PC-3 (cell line): ENCODE measurements around the gene KCNJ15. TPM values are rescaled to one million over a fixed set of nuclear protein-coding genes. Genes with fewer than 3 reads are reported as not detected.

Source experiments
- ATAC-seq: fragments of 200-7000 bp; cut with Tn5 transposase; 2 replicates; pipeline ENCODE4 v1.9.1; 2020; ENCODE audit warnings: mild to moderate bottlenecking, moderate library complexity
- BruUV-seq: library from RNA; stranded (reverse); fragments of 400-500 nt; replicated peaks from 2 replicates; lab custom pipeline; 2021; lab: Mats Ljungman, UMichigan
- CTCF ChIA-PET: fragments of 300-600 bp; sonication (Branson Sonifier 250); formaldehyde crosslinking; loops from one replicate; lab custom pipeline; 2022; ENCODE audit warnings: antibody characterized with exemption; lab: Charles Lee
- POLR2A ChIA-PET: fragments of 300-600 bp; sonication (Branson Sonifier 250); formaldehyde crosslinking; loops from one replicate; lab custom pipeline; 2022; ENCODE audit warnings: antibody characterized with exemption; ENCODE audit not compliant: unreplicated experiment; lab: Charles Lee
- DNase-seq: peaks from one replicate; pipeline ENCODE4 v3.0.0-alpha.2; 2015
- H2AFZ ChIP-seq: fragments of 300-600 bp; sonication (generic); 2 replicates; pipeline ENCODE4 v1.6.0; 2016; ENCODE audit warnings: antibody characterized with exemption, low read length
- H3F3A ChIP-seq: fragments of 300-600 bp; sonication (generic); one replicate; pipeline ENCODE4 v1.6.0; 2017; ENCODE audit warnings: antibody characterized with exemption, low read length, control low read depth, mild to moderate bottlenecking; ENCODE audit not compliant: unreplicated experiment
- H3K27ac ChIP-seq: fragments of 300-600 bp; sonication (generic); 2 replicates; pipeline ENCODE4 v1.5.1; 2016; ENCODE audit warnings: mild to moderate bottlenecking, low read length
- H3K27me3 ChIP-seq: fragments of 300-600 bp; sonication (generic); 2 replicates; pipeline ENCODE4 v1.6.1; 2016; ENCODE audit warnings: low read length, mixed read lengths
- H3K36me3 ChIP-seq: fragments of 300-600 bp; sonication (generic); 2 replicates; pipeline ENCODE4 v1.6.1; 2016; ENCODE audit warnings: low read depth, mixed run types, low read length, mixed read lengths
- H3K4me1 ChIP-seq: fragments of 300-600 bp; sonication (generic); 2 replicates; pipeline ENCODE4 v1.5.1; 2016; ENCODE audit warnings: low read length; ENCODE audit not compliant: insufficient read depth
- H3K4me2 ChIP-seq: fragments of 300-600 bp; sonication (generic); 2 replicates; pipeline ENCODE4 v1.6.0; 2016; ENCODE audit warnings: low read length
- H3K4me3 ChIP-seq: fragments of 300-600 bp; sonication (generic); 2 replicates; pipeline ENCODE4 v1.5.1; 2016; ENCODE audit warnings: mild to moderate bottlenecking, low read length, mixed read lengths
- H3K79me2 ChIP-seq: fragments of 300-600 bp; sonication (generic); 2 replicates; pipeline ENCODE4 v1.6.1; 2017; ENCODE audit warnings: low read length, mixed read lengths
- H3K9ac ChIP-seq: fragments of 300-600 bp; sonication (generic); 2 replicates; pipeline ENCODE4 v1.6.0; 2016; ENCODE audit warnings: mild to moderate bottlenecking, low read length
- H3K9me2 ChIP-seq: fragments of 300-600 bp; sonication (generic); replicated peaks from 2 replicates; pipeline ENCODE4 v1.6.1; 2016; ENCODE audit warnings: mixed run types, low read length, mixed read lengths
- H3K9me3 ChIP-seq: fragments of 300-600 bp; sonication (generic); 2 replicates; pipeline ENCODE4 v1.6.1; 2016; ENCODE audit warnings: low read length, mixed read lengths
- H4K20me1 ChIP-seq: fragments of 300-600 bp; sonication (generic); 2 replicates; pipeline ENCODE4 v1.6.1; 2016; ENCODE audit warnings: low read length, mixed read lengths
- EZH2 ChIP-seq: fragments of 300-600 bp; sonication (generic); IDR thresholded peaks from one replicate; pipeline ENCODE4 v1.6.1; 2017; ENCODE audit warnings: antibody characterized with exemption, mild to moderate bottlenecking, low read length; ENCODE audit not compliant: unreplicated experiment
- EZH2phosphoT487 ChIP-seq: fragments of 300-600 bp; sonication (generic); IDR thresholded peaks from 2 replicates; pipeline ENCODE4 v1.6.1; 2018; ENCODE audit warnings: mild to moderate bottlenecking, antibody characterized with exemption, low read length, borderline replicate concordance
- intact Hi-C: fragments of 100-400 bp; cut with micrococcal nuclease; formaldehyde crosslinking; loops from 2 replicates; pipeline ENCODE4 v1.9.0; 2023
- total RNA-seq: library from RNA; depleted of rRNA; stranded (reverse); fragments of >200 nt; gene quantifications from 2 replicates; pipeline ENCODE4 v1.2.3, GENCODE V29; 2014
- TF ChIP-seq, protein P1 (sequence below): fragments of 300-600 bp; sonication (generic); conservative IDR thresholded peaks from 2 replicates; pipeline ENCODE4 v1.5.1; 2017; ENCODE audit warnings: antibody characterized with exemption, low read depth, mild to moderate bottlenecking, low read length

The KCNJ15 gene
- total RNA-seq, 1 experiment from 2014 or later, result 0.26 TPM

DNA sequence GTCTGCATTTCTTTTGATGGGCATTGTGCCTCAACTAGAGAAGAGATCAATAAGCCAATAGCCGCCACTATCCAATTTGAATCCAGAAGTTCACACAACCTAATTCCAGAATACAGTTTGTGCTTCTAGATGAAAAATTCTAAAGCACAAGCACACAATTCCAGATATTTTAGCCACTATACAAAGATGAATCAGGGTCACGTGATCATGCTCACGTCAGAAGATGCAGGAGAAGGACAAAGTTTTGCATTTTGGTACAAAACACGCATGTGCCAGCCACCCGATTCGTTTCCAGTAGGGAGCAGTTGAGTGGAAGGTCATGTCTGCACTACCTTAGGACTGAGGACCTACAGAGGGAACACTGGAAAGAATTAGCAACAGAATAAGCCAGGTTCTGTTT lies 3.6 kb downstream of the KCNJ15 start:
- H2AFZ ChIP-seq, result no peak overlapping the region
- no TSS peak for BruUV-seq
- H3K36me3 ChIP-seq, result no peaks in the 10 kb centered on the region
- intact Hi-C loops, result no loop called here
- DNase-seq (no peak), ATAC-seq (no peak)
- H3K9ac ChIP-seq, result no peak overlapping the region
- H3K4me2 ChIP-seq, result no peak overlapping the region
- H3K4me1 ChIP-seq, result peaks cover 14% of the 10 kb centered on the region
- ChIA-PET CTCF (no interaction called here), POLR2A (no interaction called here)
- no peak overlapping the region for H3K4me3 ChIP-seq
- H3K27me3 ChIP-seq, result no peaks in the 10 kb centered on the region
- no peaks in the 10 kb centered on the region for H3K9me2 ChIP-seq
- no peaks in the 10 kb centered on the region for H4K20me1 ChIP-seq
- H3F3A ChIP-seq, result no peaks in the 10 kb centered on the region
- H3K79me2 ChIP-seq, result no peaks in the 10 kb centered on the region
- no peak overlapping the region for H3K27ac ChIP-seq
- TF ChIP-seq, protein P1, sequence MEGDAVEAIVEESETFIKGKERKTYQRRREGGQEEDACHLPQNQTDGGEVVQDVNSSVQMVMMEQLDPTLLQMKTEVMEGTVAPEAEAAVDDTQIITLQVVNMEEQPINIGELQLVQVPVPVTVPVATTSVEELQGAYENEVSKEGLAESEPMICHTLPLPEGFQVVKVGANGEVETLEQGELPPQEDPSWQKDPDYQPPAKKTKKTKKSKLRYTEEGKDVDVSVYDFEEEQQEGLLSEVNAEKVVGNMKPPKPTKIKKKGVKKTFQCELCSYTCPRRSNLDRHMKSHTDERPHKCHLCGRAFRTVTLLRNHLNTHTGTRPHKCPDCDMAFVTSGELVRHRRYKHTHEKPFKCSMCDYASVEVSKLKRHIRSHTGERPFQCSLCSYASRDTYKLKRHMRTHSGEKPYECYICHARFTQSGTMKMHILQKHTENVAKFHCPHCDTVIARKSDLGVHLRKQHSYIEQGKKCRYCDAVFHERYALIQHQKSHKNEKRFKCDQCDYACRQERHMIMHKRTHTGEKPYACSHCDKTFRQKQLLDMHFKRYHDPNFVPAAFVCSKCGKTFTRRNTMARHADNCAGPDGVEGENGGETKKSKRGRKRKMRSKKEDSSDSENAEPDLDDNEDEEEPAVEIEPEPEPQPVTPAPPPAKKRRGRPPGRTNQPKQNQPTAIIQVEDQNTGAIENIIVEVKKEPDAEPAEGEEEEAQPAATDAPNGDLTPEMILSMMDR, result no peak
- TF ChIP-seq EZH2 (no peak), EZH2phosphoT487 (no peak)
- no peaks in the 10 kb centered on the region for H3K9me3 ChIP-seq

GRCh38 chr21:38261851-38262250 lies 5.1 kb downstream of the KCNJ15 start:
- Histone ChIP-seq H3K27ac (peak overlapping the region; percentile 41; the same call in 1 of the 2 replicates), H3K4me2 (peak overlapping the region; percentile 5; the same call in 1 of the 2 replicates)
- CTCF ChIA-PET, result no interaction called here

GRCh38 chr21:38263493-38263892 lies 6.7 kb downstream of the KCNJ15 start:
- DNase-seq (no peak), ATAC-seq (no peak)
- no peak overlapping the region for H3K4me3 ChIP-seq
- no peaks in the 10 kb centered on the region for H3K9me3 ChIP-seq
- H3K79me2 ChIP-seq, result no peaks in the 10 kb centered on the region
- no peaks in the 10 kb centered on the region for H3K27me3 ChIP-seq
- H3K27ac ChIP-seq, result no peak overlapping the region
- no peaks in the 10 kb centered on the region for H3K9me2 ChIP-seq
- no peak overlapping the region for H3K4me2 ChIP-seq
- no peaks in the 10 kb centered on the region for H3F3A ChIP-seq
- H3K36me3 ChIP-seq, result no peaks in the 10 kb centered on the region
- POLR2A ChIA-PET, result no interaction called here
- no peak overlapping the region for H2AFZ ChIP-seq
- CTCF ChIA-PET, result no interaction called here
- TF ChIP-seq, protein P1, result no peak
- TF ChIP-seq EZH2 (no peak), EZH2phosphoT487 (no peak)
- no peaks in the 10 kb centered on the region for H4K20me1 ChIP-seq
- no TSS peak for BruUV-seq
- no peak overlapping the region for H3K9ac ChIP-seq
- intact Hi-C loops, result no loop called here
- peaks cover 33% of the 10 kb centered on the region for H3K4me1 ChIP-seq

More at GRCh38 chr21:38261851-38262250, 5.1 kb downstream of the KCNJ15 start:
- TF ChIP-seq EZH2, result no peak
- TF ChIP-seq, protein P1, result no peak
- POLR2A ChIA-PET, result no interaction called here
- no peaks in the 10 kb centered on the region for H3K9me3 ChIP-seq
- BruUV-seq, result no TSS peak
- no peaks in the 10 kb centered on the region for H3K27me3 ChIP-seq
- H3K36me3 ChIP-seq, result no peaks in the 10 kb centered on the region
- intact Hi-C loops, result no loop called here
- DNase-seq (peak; percentile 46), ATAC-seq (peak; percentile 35; the same call in 1 of the 2 replicates)
- H3F3A ChIP-seq, result no peaks in the 10 kb centered on the region
- H4K20me1 ChIP-seq, result no peaks in the 10 kb centered on the region
- peaks cover 17% of the 10 kb centered on the region for H3K4me1 ChIP-seq
- H3K79me2 ChIP-seq, result no peaks in the 10 kb centered on the region
- no peaks in the 10 kb centered on the region for H3K9me2 ChIP-seq
- no peak overlapping the region for H3K9ac ChIP-seq
- no peak overlapping the region for H3K4me3 ChIP-seq
- H2AFZ ChIP-seq, result no peak overlapping the region
